Gastrocnemius medialis (tissue), 4 donors: ENCODE measurements around the gene TMED1. TPM values are rescaled to one million over a fixed set of nuclear protein-coding genes. Genes with fewer than 3 reads are reported as not detected.

Experiments
- ATAC-seq, 2 donors: fragments of 150-250 bp; one replicate each; pipeline ENCODE4 v1.9.1; 2016
- DNase-seq, 2 donors: peaks; one replicate each; pipeline ENCODE4 v3.0.0-alpha.2; 2019
- H3K27ac ChIP-seq, 4 donors: fragments of 200-600 bp; sonication (generic); 1 replicate in 1 of 4; 2 replicates in 3 of 4; pipeline ENCODE4 v1.5.1; 2016 to 2018; ENCODE audit warnings: mild to moderate bottlenecking in 2 of 4, moderate library complexity in 1 of 4
- H3K27me3 ChIP-seq, 3 donors: fragments of 200-600 bp; sonication (generic) in 2 of 3; 1 replicate in 1 of 3; 2 replicates in 2 of 3; pipeline versions ENCODE4 v1.5.1 to v1.6.0; 2016 to 2019; ENCODE audit warnings: mild to moderate bottlenecking in 1 of 3, moderate library complexity in 1 of 3
- H3K36me3 ChIP-seq, 2 donors: fragments of 200-600 bp; sonication (generic) in 1 of 2; one replicate each; pipeline ENCODE4 v1.5.1; 2017 to 2018
- H3K4me1 ChIP-seq, 2 donors: fragments of 200-600 bp; sonication (generic) in 1 of 2; one replicate each; pipeline ENCODE4 v1.5.1; 2016 to 2017; ENCODE audit warnings: mild to moderate bottlenecking in 2 of 2
- H3K4me3 ChIP-seq, 4 donors: fragments of 200-600 bp; sonication (generic) in 3 of 4; 1 replicate in 1 of 4; 2 replicates in 3 of 4; pipeline ENCODE4 v1.5.1; 2016 to 2019; ENCODE audit warnings: mild to moderate bottlenecking in 2 of 4
- H3K9me3 ChIP-seq, 3 donors: fragments of 200-600 bp; sonication (generic) in 2 of 3; 1 replicate in 1 of 3; 2 replicates in 2 of 3; pipeline ENCODE4 v1.5.1; 2016 to 2019
- POLR2A ChIP-seq, 2 donors: fragments of 450-650 bp; IDR thresholded peaks; one replicate each; pipeline ENCODE4 v1.6.1; 2017; ENCODE audit warnings: antibody characterized with exemption in 2 of 2, mild to moderate bottlenecking in 2 of 2, moderate library complexity in 2 of 2
- in situ Hi-C, 4 donors: fragments of 200-750 bp; cut with MboI; loops; one replicate each; pipeline versions ENCODE4 v1.15.0 to v1.8.0; 2017; ENCODE audit warnings: low sequenced_read_pairs in 4 of 4
- intact Hi-C: fragments of 100-400 bp; cut with DNase I; formaldehyde crosslinking; loops from one replicate; pipeline ENCODE4 v1.15.1; 2023; ENCODE audit warnings: low total_unique reads
- total RNA-seq, 4 donors: library from RNA; depleted of rRNA; stranded (reverse); fragments of >200 nt; gene quantifications; one replicate each; pipeline versions ENCODE4 v1.1.0 to v1.2.3, GENCODE V29; 2016
- TF ChIP-seq, protein P1 (sequence below), 5 experiments: fragments of 450-650 bp in 3 of 5; fragments of 200-600 bp in 2 of 5; sonication (generic) in 2 of 5; IDR thresholded peaks in 4 of 5; conservative IDR thresholded peaks in 1 of 5; 1 replicate in 4 of 5; 2 replicates in 1 of 5; pipeline ENCODE4 v1.5.1; 2016 to 2019; ENCODE audit warnings: antibody characterized with exemption in 5 of 5, mild to moderate bottlenecking in 3 of 5, moderate library complexity in 3 of 5

TMED1 gene
- total RNA-seq, 4 donors from 2014 or later = 33.0 to 90.0 (median 57.1) TPM

DNA sequence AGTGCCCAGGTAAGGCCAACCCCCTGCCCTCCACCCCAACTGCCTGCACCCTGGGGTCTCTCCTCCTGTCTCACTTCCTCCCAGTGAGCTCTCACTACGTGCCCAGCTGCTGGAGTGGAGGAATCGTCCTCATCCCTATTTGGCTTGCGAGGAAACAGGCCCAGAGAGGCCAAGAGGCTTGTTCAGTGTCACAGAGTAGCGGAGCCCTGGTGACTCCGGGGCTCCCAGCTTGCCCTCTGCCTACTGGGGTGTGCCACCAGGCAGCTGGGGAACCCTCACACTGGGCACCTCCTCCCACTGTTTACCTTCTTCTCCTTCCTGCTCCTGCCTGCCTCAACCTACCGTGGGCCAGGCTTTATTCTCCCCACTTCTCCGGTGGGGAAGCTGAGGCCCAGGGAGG, 5.6 kb downstream of the TMED1 start:
- Histone ChIP-seq H3K27me3 (no peaks in the 10 kb centered on the region), H3K27ac (peak overlapping the region in 1 of 4 donors; percentile 38), H3K4me3 (no peak overlapping the region), H3K4me1 (peaks cover 0 to 5% of the 10 kb centered on the region in 2 donors), H3K36me3 (peaks cover 0 to 63% of the 10 kb centered on the region in 2 donors), H3K9me3 (no peaks in the 10 kb centered on the region)
- no peak for TF ChIP-seq POLR2A (IDR thresholded peaks at IDR 0.05)
- TF ChIP-seq, protein P1, sequence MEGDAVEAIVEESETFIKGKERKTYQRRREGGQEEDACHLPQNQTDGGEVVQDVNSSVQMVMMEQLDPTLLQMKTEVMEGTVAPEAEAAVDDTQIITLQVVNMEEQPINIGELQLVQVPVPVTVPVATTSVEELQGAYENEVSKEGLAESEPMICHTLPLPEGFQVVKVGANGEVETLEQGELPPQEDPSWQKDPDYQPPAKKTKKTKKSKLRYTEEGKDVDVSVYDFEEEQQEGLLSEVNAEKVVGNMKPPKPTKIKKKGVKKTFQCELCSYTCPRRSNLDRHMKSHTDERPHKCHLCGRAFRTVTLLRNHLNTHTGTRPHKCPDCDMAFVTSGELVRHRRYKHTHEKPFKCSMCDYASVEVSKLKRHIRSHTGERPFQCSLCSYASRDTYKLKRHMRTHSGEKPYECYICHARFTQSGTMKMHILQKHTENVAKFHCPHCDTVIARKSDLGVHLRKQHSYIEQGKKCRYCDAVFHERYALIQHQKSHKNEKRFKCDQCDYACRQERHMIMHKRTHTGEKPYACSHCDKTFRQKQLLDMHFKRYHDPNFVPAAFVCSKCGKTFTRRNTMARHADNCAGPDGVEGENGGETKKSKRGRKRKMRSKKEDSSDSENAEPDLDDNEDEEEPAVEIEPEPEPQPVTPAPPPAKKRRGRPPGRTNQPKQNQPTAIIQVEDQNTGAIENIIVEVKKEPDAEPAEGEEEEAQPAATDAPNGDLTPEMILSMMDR (IDR thresholded peaks at IDR 0.05 in 4 of 5, conservative IDR thresholded peaks at IDR 0.05 in 1 of 5) = no peak
- DNase-seq = no peak
- intact Hi-C loops = loop anchor here (10.0 kb wide), 1 partner anchor 266 kb away; the partner anchor contains the start of genes CDKN2D and KRI1
- no peak for ATAC-seq
- in situ Hi-C loops = no loop called here

DNA sequence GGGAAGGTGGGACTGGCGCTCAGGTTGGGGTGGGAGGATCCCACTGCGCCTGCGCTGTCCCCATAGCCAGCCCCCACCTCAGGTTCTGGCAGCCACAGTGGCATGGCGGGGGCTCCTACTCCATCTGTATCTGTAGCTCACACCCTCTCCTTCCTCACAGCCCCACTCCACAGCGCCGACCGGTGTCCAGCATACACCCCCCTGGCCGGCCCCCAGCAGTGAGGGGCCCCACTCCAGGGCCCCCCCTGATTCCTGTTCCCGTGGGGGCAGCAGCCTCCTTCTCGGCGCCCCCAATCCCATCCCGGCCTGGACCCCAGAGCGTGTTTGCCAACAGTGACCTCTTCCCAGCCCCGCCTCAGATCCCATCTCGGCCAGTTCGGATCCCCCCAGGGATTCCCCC, 6.0 kb downstream of the TMED1 start:
- no peak overlapping the region for H3K4me3 ChIP-seq
- intact Hi-C loops = loop anchor here (10.0 kb wide), 1 partner anchor 265 kb away; the partner anchor contains the start of genes CDKN2D and KRI1
- no peak overlapping the region for H3K27ac ChIP-seq
- H3K36me3 ChIP-seq = peaks cover 0 to 67% of the 10 kb centered on the region in 2 donors
- H3K4me1 ChIP-seq = peaks cover 0 to 1% of the 10 kb centered on the region in 2 donors
- H3K9me3 ChIP-seq = no peaks in the 10 kb centered on the region
- TF ChIP-seq POLR2A (IDR thresholded peaks at IDR 0.05) = no peak
- TF ChIP-seq, protein P1 (IDR thresholded peaks at IDR 0.05 in 4 of 5, conservative IDR thresholded peaks at IDR 0.05 in 1 of 5) = no peak
- in situ Hi-C loops = no loop called here
- DNase-seq (no peak), ATAC-seq (no peak)
- no peaks in the 10 kb centered on the region for H3K27me3 ChIP-seq

DNA sequence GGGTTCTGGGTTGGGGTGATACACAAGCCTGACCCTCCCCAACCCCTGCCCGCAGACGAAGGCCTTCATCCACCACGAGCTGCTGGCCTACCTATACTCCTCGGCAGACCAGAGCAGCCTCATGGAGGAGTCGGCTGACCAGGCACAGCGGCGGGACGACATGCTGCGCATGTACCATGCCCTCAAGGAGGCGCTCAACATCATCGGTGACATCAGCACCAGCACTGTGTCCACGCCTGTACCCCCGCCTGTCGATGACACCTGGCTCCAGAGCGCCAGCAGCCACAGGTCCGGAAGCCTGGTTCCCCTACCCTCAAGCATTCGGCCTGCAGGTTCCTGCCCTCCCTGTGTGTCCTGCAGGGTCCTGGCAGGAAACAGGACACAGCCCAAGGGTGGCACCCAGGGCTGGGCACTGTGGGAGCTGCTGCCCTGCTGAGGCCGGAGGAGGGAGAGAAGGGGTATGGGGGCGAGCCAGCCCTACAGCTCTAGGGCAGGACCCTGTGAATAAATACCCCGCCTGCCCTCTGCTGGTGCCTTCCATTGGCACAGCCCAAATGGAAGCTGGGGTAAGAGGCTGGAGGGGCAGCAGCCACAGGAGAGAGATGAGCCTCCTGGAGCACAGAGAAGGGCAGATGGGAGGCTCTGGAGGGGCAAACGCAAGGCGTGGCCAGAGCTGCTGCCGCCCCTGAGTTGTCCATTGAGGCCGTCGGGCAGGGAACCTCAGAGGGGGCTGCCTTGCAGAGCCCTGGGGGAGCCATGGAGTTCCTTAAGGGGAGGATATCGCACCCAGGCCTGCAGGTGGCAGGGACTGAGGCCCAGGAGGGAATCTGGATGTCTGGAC, 6.8 kb downstream of the TMED1 start:
- TF ChIP-seq POLR2A (IDR thresholded peaks at IDR 0.05) = no peak
- TF ChIP-seq, protein P1 (IDR thresholded peaks at IDR 0.05 in 4 of 5, conservative IDR thresholded peaks at IDR 0.05 in 1 of 5) = no peak
- in situ Hi-C loops (no loop called here), intact Hi-C loops (no loop called here)
- no peaks in the 10 kb centered on the region for H3K9me3 ChIP-seq
- no peak for DNase-seq
- no peak for ATAC-seq
- H3K4me3 ChIP-seq = no peak overlapping the region
- H3K4me1 ChIP-seq = no peaks in the 10 kb centered on the region
- H3K36me3 ChIP-seq = peaks cover 0 to 75% of the 10 kb centered on the region in 2 donors
- H3K27ac ChIP-seq = no peak overlapping the region
- no peaks in the 10 kb centered on the region for H3K27me3 ChIP-seq

DNA sequence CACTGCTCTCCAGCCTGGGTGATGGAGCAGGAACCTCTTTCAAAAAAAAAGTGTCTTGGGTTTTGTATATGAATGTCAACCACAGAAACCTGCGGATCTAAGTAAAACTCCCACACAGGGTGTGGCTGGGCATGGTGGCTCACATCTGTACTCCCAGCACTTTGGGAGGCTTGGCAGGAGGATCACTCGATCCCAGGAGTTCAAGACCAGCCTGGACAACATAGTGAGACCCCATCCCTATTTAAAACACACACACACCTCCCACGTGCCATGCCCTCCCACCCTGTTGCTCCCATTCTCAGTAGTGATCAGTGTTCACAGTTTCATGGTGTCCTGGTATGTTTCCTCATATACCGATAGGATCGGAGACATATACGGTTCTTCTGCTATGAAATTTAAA, 9.2 kb downstream of the TMED1 start:
- H3K9me3 ChIP-seq = no peaks in the 10 kb centered on the region
- no peaks in the 10 kb centered on the region for H3K4me1 ChIP-seq
- no peaks in the 10 kb centered on the region for H3K27me3 ChIP-seq
- intact Hi-C loops = no loop called here
- ATAC-seq (no peak), DNase-seq (no peak)
- TF ChIP-seq, protein P1 (IDR thresholded peaks at IDR 0.05 in 4 of 5, conservative IDR thresholded peaks at IDR 0.05 in 1 of 5) = no peak
- no peak for TF ChIP-seq POLR2A (IDR thresholded peaks at IDR 0.05)
- in situ Hi-C loops = no loop called here
- peaks cover 0 to 72% of the 10 kb centered on the region in 2 donors for H3K36me3 ChIP-seq
- no peak overlapping the region for H3K27ac ChIP-seq
- H3K4me3 ChIP-seq = no peak overlapping the region
